HG02943 (cell line): Measurements from ENCODE around the gene MEST.
"Not testable (repeated sequence)": the region's sequence is repeated elsewhere in the genome, so short reads cannot be mapped to it uniquely, and the experiment has no call there.

Experiments used
- ATAC-seq: cut with Tn5 transposase; IDR thresholded peaks from one replicate; pipeline ENCODE4 v1.9.1; 2021; ENCODE audit warnings: mild to moderate bottlenecking, low read depth, moderate library complexity; ENCODE audit not compliant: unreplicated experiment

Gene MEST

GRCh38 chr7:130491841-130492522 is at the start of gene MEST:
Gene MEST (plus strand): TSS chr7:130492085. CDS start chr7:130492314, 229 bp downstream.
- no peak for ATAC-seq

GRCh38 chr7:130442601-130443000 is 49.3 kb upstream of the MEST start:
- no peak for ATAC-seq

GRCh38 chr7:130444234-130444633 is 47.7 kb upstream of the MEST start:
- ATAC-seq, result no peak

- no peak for ATAC-seq
Observed at GRCh38 chr7:130444751-130445407, 47.0 kb upstream of the MEST start.

GRCh38 chr7:130446259-130446658 is 45.6 kb upstream of the MEST start:
- ATAC-seq, result no peak

- ATAC-seq, result not testable (repeated sequence)
Observed at GRCh38 chr7:130451344-130451743, 40.5 kb upstream of the MEST start.

- ATAC-seq, result no peak
Observed at GRCh38 chr7:130452951-130453350, 38.9 kb upstream of the MEST start.

- no peak for ATAC-seq
Observed at GRCh38 chr7:130454959-130455358, 36.9 kb upstream of the MEST start.

- ATAC-seq, result no peak
Observed at GRCh38 chr7:130458257-130458656, 33.6 kb upstream of the MEST start.

- ATAC-seq, result no peak
Observed at GRCh38 chr7:130461272-130461671, 30.6 kb upstream of the MEST start.

- ATAC-seq, result no peak
Observed at GRCh38 chr7:130463553-130464434, 28.1 kb upstream of the MEST start.

GRCh38 chr7:130468612-130469011 is 23.3 kb upstream of the MEST start:
- ATAC-seq, result no peak

GRCh38 chr7:130471974-130472373 is 19.9 kb upstream of the MEST start:
- no peak for ATAC-seq

- no peak for ATAC-seq
Observed at GRCh38 chr7:130473289-130473688, 18.6 kb upstream of the MEST start.

- no peak for ATAC-seq
Observed at GRCh38 chr7:130473876-130474275, 18.0 kb upstream of the MEST start.

GRCh38 chr7:130475776-130476175 is 16.1 kb upstream of the MEST start:
- ATAC-seq, result no peak

- ATAC-seq, result no peak
Observed at GRCh38 chr7:130476297-130477150, 15.4 kb upstream of the MEST start.

GRCh38 chr7:130478991-130479390 is 12.9 kb upstream of the MEST start:
- no peak for ATAC-seq

- ATAC-seq, result no peak
Observed at GRCh38 chr7:130479716-130480400, 12.0 kb upstream of the MEST start.

- no peak for ATAC-seq
Observed at GRCh38 chr7:130481898-130482297, 10.0 kb upstream of the MEST start.
